Suprapubic skin (tissue), 4 donors: ENCODE results near the gene MGAT1. TPM values are rescaled to one million over a fixed set of nuclear protein-coding genes. Genes with fewer than 3 reads are reported as not detected.

Experiments
- DNase-seq, 2 donors: peaks; one replicate each; pipeline ENCODE4 v3.0.0-alpha.2; 2019; ENCODE audit warnings: low spot score in 2 of 2
- H3K27ac ChIP-seq: fragments of 200-600 bp; sonication (generic); one replicate; pipeline ENCODE4 v1.5.1; 2019
- H3K27me3 ChIP-seq: fragments of 200-600 bp; sonication (generic); one replicate; pipeline ENCODE4 v1.5.1; 2019
- H3K36me3 ChIP-seq: fragments of 200-600 bp; sonication (generic); one replicate; pipeline ENCODE4 v1.5.1; 2019
- H3K4me1 ChIP-seq: fragments of 200-600 bp; sonication (generic); one replicate; pipeline ENCODE4 v1.5.1; 2019
- H3K4me3 ChIP-seq: fragments of 200-600 bp; sonication (generic); one replicate; pipeline ENCODE4 v1.5.1; 2019; ENCODE audit warnings: mild to moderate bottlenecking
- H3K9me3 ChIP-seq: fragments of 200-600 bp; sonication (generic); one replicate; pipeline ENCODE4 v1.5.1; 2019
- EP300 ChIP-seq: sonication (generic); formaldehyde crosslinking; IDR thresholded peaks from one replicate; pipeline ENCODE4 v1.6.1; 2017; ENCODE audit warnings: antibody characterized with exemption
- POLR2A ChIP-seq, 2 donors: fragments of 450-650 bp; IDR thresholded peaks; one replicate each; pipeline ENCODE4 v1.6.1; 2017; ENCODE audit warnings: antibody characterized with exemption in 2 of 2, mild to moderate bottlenecking in 2 of 2, moderate library complexity in 2 of 2
- POLR2AphosphoS5 ChIP-seq, 3 donors: sonication (generic); formaldehyde crosslinking; IDR thresholded peaks; one replicate each; pipeline ENCODE4 v1.6.1; 2017; ENCODE audit warnings: antibody characterized with exemption in 3 of 3
- WGBS: methylation state at CpG from one replicate; pipeline ENCODE4 v1.1.5; 2018; 5-methylcytosine and 5-hydroxymethylcytosine counted together
- total RNA-seq, 4 donors: library from RNA; depleted of rRNA; stranded (reverse); fragments of >200 nt; gene quantifications; one replicate each; pipeline ENCODE4 v1.1.0, GENCODE V29; 2016
- TF ChIP-seq, protein P1 (sequence below), 2 donors: fragments of 200-600 bp in 1 of 2; fragments of 450-650 bp in 1 of 2; sonication (generic) in 1 of 2; IDR thresholded peaks; one replicate each; pipeline ENCODE4 v1.5.1; 2016 to 2019; ENCODE audit warnings: antibody characterized with exemption in 2 of 2, mild to moderate bottlenecking in 1 of 2, moderate library complexity in 1 of 2

Gene MGAT1
- total RNA-seq, 4 donors from 2014 or later = 122 to 137 (median 125) TPM

DNA sequence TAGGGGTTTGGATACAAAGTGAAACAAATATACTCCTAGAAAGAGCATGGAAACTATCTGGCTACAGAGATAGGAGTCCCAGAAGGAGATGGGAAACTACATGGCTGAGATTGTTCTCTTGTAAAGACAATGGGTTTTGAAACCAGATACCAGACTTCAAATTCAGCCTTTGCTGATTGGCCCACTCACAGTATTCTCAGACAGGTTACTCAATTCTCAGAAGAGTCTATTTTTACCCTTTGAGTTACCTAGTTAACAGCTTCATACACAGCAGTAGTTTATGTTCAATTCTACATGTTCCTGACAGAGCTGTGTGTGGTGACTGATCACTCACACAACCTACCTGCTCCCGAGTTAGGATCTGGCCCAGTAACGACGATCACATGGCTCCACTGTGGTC, 44.4 kb upstream of the MGAT1 start:
- Histone ChIP-seq H3K4me3 (no peak overlapping the region), H3K36me3 (peaks cover 55% of the 10 kb centered on the region)
- WGBS = 33% methylated on average over 3 of the region's 3 CpGs

DNA sequence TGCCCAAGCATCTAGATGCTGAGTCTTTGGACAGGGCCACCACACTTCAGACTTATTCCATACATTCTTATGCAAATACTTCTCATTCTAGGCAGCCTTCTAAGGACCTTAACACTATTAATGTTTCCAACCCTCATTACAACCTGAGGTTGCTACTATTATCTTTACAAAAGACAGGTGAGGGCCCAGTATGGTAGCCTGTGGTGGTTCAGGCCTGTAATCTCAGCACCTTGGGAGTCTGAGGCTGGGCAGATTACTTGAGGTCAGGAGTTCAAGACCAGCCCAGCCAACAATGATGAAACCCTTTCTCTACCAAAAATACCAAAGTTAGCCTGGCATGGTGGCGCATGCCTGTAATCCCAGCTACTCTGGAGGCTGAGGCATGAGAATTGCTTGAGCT, 42.3 kb upstream of the MGAT1 start:
- no peak for DNase-seq
- Histone ChIP-seq H3K4me3 (no peak overlapping the region), H3K27me3 (no peaks in the 10 kb centered on the region), H3K27ac (no peak overlapping the region), H3K4me1 (no peaks in the 10 kb centered on the region), H3K36me3 (peaks cover 34% of the 10 kb centered on the region), H3K9me3 (no peaks in the 10 kb centered on the region)
- WGBS = 100% methylated on average over 1 of the region's 1 CpG
- TF ChIP-seq EP300 (no peak), POLR2AphosphoS5 (IDR thresholded peaks at IDR 0.05) (no peak), POLR2A (IDR thresholded peaks at IDR 0.05) (no peak)
- TF ChIP-seq, protein P1, sequence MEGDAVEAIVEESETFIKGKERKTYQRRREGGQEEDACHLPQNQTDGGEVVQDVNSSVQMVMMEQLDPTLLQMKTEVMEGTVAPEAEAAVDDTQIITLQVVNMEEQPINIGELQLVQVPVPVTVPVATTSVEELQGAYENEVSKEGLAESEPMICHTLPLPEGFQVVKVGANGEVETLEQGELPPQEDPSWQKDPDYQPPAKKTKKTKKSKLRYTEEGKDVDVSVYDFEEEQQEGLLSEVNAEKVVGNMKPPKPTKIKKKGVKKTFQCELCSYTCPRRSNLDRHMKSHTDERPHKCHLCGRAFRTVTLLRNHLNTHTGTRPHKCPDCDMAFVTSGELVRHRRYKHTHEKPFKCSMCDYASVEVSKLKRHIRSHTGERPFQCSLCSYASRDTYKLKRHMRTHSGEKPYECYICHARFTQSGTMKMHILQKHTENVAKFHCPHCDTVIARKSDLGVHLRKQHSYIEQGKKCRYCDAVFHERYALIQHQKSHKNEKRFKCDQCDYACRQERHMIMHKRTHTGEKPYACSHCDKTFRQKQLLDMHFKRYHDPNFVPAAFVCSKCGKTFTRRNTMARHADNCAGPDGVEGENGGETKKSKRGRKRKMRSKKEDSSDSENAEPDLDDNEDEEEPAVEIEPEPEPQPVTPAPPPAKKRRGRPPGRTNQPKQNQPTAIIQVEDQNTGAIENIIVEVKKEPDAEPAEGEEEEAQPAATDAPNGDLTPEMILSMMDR (IDR thresholded peaks at IDR 0.05) = no peak

More for the DNA sequence above, 44.4 kb upstream of the MGAT1 start:
- H3K27ac ChIP-seq = no peak overlapping the region
- H3K4me1 ChIP-seq = no peaks in the 10 kb centered on the region
- no peaks in the 10 kb centered on the region for H3K9me3 ChIP-seq
- no peak for TF ChIP-seq POLR2A (IDR thresholded peaks at IDR 0.05)
- no peak for TF ChIP-seq EP300
- TF ChIP-seq, protein P1 (IDR thresholded peaks at IDR 0.05) = no peak
- TF ChIP-seq POLR2AphosphoS5 (IDR thresholded peaks at IDR 0.05) = no peak
- no peaks in the 10 kb centered on the region for H3K27me3 ChIP-seq
- DNase-seq = no peak

DNA sequence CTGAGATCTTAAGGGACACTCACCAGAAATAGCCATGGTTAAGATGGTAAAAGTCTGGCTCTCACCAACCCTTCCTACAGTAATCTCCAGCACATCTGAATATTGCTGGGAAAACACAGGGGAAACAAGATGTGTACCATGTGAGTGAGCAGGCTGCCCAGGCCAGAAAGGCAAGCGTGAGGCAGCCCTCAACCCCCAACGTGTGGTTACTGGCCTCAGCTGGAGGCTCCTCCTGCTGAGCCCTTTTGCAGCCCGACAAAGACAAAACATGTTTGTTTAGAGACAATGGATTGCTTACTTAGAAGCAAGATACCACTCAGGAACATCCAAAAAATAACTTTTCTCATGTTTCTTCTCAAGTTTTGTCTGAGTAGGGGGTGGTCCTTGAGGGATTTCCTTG, 41.8 kb upstream of the MGAT1 start:
- H3K27me3 ChIP-seq = no peaks in the 10 kb centered on the region
- H3K27ac ChIP-seq = no peak overlapping the region
- WGBS = 61% methylated on average over 3 of the region's 3 CpGs
- no peak for DNase-seq
- TF ChIP-seq EP300 (no peak), POLR2A (IDR thresholded peaks at IDR 0.05) (no peak), POLR2AphosphoS5 (IDR thresholded peaks at IDR 0.05) (no peak)
- TF ChIP-seq, protein P1 (IDR thresholded peaks at IDR 0.05) = no peak
- H3K36me3 ChIP-seq = peaks cover 30% of the 10 kb centered on the region
- no peaks in the 10 kb centered on the region for H3K4me1 ChIP-seq
- no peaks in the 10 kb centered on the region for H3K9me3 ChIP-seq
- H3K4me3 ChIP-seq = no peak overlapping the region

DNA sequence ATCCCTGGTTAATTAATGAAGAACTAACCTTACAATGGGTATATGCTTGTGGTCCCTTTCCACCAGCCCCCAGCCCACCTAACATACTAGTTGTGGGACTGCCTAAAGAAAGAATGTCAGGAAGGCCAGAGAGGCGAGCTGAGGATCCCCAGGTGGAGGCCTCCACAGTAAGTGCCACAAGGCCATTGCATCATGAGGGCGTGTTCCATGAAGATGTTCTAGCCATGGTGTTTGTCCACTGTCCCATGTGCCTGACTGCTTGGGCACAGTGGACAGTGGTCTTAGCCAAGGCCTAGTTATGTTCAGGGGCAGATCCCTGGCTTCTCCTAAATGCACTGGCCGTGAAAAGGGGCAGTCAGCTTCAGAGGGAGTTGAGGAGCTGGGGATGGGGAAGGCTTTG, 37.3 kb upstream of the MGAT1 start:
- H3K27ac ChIP-seq = no peak overlapping the region
- no peaks in the 10 kb centered on the region for H3K9me3 ChIP-seq
- no peak for DNase-seq
- no peaks in the 10 kb centered on the region for H3K27me3 ChIP-seq
- WGBS = 89% methylated on average over 3 of the region's 3 CpGs
- no peak overlapping the region for H3K4me3 ChIP-seq
- TF ChIP-seq POLR2A (IDR thresholded peaks at IDR 0.05) = no peak
- TF ChIP-seq POLR2AphosphoS5 (IDR thresholded peaks at IDR 0.05) = no peak
- TF ChIP-seq, protein P1 (IDR thresholded peaks at IDR 0.05) = no peak
- no peak for TF ChIP-seq EP300
- peaks cover 31% of the 10 kb centered on the region for H3K36me3 ChIP-seq
- H3K4me1 ChIP-seq = no peaks in the 10 kb centered on the region

DNA sequence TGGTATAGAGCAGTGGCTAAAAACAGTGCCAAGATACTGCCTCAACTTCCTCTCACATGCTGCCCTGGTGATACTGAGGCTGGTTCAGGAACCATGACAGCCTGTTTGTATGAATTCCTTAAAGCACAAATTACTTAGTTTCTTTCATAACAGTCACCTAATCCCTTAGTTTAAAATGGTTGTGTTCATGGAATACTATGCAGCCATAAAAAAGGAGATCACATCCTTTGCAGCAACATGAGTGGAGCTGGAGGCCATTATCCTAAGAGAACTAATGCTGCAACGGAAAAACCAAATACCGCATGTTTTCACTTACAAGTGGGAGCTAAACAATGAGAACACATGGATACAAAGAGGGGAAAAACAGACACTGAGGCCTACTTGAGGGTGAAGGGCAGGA, 36.6 kb upstream of the MGAT1 start:
- Histone ChIP-seq H3K27ac (no peak overlapping the region), H3K9me3 (no peaks in the 10 kb centered on the region), H3K27me3 (no peaks in the 10 kb centered on the region), H3K36me3 (peaks cover 38% of the 10 kb centered on the region), H3K4me1 (no peaks in the 10 kb centered on the region), H3K4me3 (no peak overlapping the region)
- DNase-seq = no peak
- WGBS = 95% methylated on average over 2 of the region's 2 CpGs
- no peak for TF ChIP-seq POLR2A (IDR thresholded peaks at IDR 0.05)
- no peak for TF ChIP-seq EP300

DNA sequence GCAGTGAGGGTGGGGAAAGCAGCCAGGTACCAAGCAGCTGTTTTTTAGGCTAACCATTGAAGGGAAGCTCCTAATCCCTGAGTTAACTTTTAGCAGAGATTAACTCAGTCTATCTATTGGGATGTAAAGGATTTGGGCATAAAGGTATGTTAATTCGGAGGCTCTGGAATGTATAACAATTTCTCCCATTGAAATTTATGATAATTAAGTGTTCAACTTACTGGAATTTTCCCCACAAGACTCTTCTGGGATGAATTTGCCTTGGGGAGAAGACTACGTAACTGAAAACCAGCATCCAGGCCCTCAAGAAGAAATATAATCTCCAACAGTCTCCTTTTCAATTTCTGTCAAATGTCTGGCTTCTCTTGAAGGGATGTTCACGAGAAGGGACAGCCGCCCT, 34.9 kb upstream of the MGAT1 start:
- no peak for DNase-seq
- peaks cover 9% of the 10 kb centered on the region for H3K4me1 ChIP-seq
- TF ChIP-seq POLR2AphosphoS5 (IDR thresholded peaks at IDR 0.05) (no peak), POLR2A (IDR thresholded peaks at IDR 0.05) (no peak), EP300 (no peak)
- TF ChIP-seq, protein P1 (IDR thresholded peaks at IDR 0.05) = no peak
- 95% methylated on average over 4 of the region's 4 CpGs for WGBS
- H3K36me3 ChIP-seq = peaks cover 38% of the 10 kb centered on the region
- H3K4me3 ChIP-seq = no peak overlapping the region
- H3K9me3 ChIP-seq = no peaks in the 10 kb centered on the region
- no peaks in the 10 kb centered on the region for H3K27me3 ChIP-seq
- no peak overlapping the region for H3K27ac ChIP-seq
